OCI-M2 (cell line): ENCODE data around the gene ADAMTSL3.
"Not testable (repeated sequence)": the region's sequence is repeated elsewhere in the genome, so short reads cannot be mapped to it uniquely, and the experiment has no call there.

ENCODE experiments used
- DNase-seq: peaks from one replicate; lab custom pipeline; 2025; ENCODE audit not compliant: unreplicated experiment; lab: John Stamatoyannopoulos, UW

The ADAMTSL3 gene

GRCh38 chr15:83695901-83696425, 42.0 kb downstream of the ADAMTSL3 start:
- DNase-seq, result no peak

- DNase-seq, result no peak
These were observed 43.8 kb downstream of the ADAMTSL3 start for GRCh38 chr15:83697716-83698115.

- no peak for DNase-seq
These were observed 44.4 kb downstream of the ADAMTSL3 start for GRCh38 chr15:83698294-83698693.

- no peak for DNase-seq
These were observed 45.1 kb downstream of the ADAMTSL3 start for GRCh38 chr15:83699028-83699427.

- DNase-seq, result no peak
These were observed 46.2 kb downstream of the ADAMTSL3 start for GRCh38 chr15:83700082-83700481.

GRCh38 chr15:83702314-83702713, 48.4 kb downstream of the ADAMTSL3 start:
- DNase-seq, result not testable (repeated sequence)

- DNase-seq, result no peak
These were observed 54.4 kb downstream of the ADAMTSL3 start for GRCh38 chr15:83708328-83708727.

- no peak for DNase-seq
These were observed 55.3 kb downstream of the ADAMTSL3 start for GRCh38 chr15:83709241-83709640.

GRCh38 chr15:83709811-83710210, 55.9 kb downstream of the ADAMTSL3 start:
- DNase-seq, result no peak

GRCh38 chr15:83710452-83710851, 56.5 kb downstream of the ADAMTSL3 start:
- no peak for DNase-seq

GRCh38 chr15:83711236-83711635, 57.3 kb downstream of the ADAMTSL3 start:
- no peak for DNase-seq

- DNase-seq, result no peak
These were observed 59.3 kb downstream of the ADAMTSL3 start for GRCh38 chr15:83713242-83713641.

GRCh38 chr15:83714939-83715628, 61.2 kb downstream of the ADAMTSL3 start:
- no peak for DNase-seq

GRCh38 chr15:83716605-83717004, 62.7 kb downstream of the ADAMTSL3 start:
- DNase-seq, result no peak

- no peak for DNase-seq
These were observed 63.1 kb downstream of the ADAMTSL3 start for GRCh38 chr15:83717010-83717409.

- no peak for DNase-seq
These were observed 66.5 kb downstream of the ADAMTSL3 start for GRCh38 chr15:83720468-83720867.

- no peak for DNase-seq
These were observed 67.1 kb downstream of the ADAMTSL3 start for GRCh38 chr15:83721031-83721430.

- DNase-seq, result no peak
These were observed 68.1 kb downstream of the ADAMTSL3 start for GRCh38 chr15:83721981-83722380.

- no peak for DNase-seq
These were observed 69.3 kb downstream of the ADAMTSL3 start for GRCh38 chr15:83723216-83723615.

GRCh38 chr15:83732196-83732595, 78.3 kb downstream of the ADAMTSL3 start:
- no peak for DNase-seq

GRCh38 chr15:83732770-83733169, 78.8 kb downstream of the ADAMTSL3 start:
- DNase-seq, result no peak

- no peak for DNase-seq
These were observed 79.3 kb downstream of the ADAMTSL3 start for GRCh38 chr15:83733206-83733605.

GRCh38 chr15:83733691-83734090, 79.8 kb downstream of the ADAMTSL3 start:
- DNase-seq, result no peak
